Measurements from ENCODE around the gene ERCC6.

DNA sequence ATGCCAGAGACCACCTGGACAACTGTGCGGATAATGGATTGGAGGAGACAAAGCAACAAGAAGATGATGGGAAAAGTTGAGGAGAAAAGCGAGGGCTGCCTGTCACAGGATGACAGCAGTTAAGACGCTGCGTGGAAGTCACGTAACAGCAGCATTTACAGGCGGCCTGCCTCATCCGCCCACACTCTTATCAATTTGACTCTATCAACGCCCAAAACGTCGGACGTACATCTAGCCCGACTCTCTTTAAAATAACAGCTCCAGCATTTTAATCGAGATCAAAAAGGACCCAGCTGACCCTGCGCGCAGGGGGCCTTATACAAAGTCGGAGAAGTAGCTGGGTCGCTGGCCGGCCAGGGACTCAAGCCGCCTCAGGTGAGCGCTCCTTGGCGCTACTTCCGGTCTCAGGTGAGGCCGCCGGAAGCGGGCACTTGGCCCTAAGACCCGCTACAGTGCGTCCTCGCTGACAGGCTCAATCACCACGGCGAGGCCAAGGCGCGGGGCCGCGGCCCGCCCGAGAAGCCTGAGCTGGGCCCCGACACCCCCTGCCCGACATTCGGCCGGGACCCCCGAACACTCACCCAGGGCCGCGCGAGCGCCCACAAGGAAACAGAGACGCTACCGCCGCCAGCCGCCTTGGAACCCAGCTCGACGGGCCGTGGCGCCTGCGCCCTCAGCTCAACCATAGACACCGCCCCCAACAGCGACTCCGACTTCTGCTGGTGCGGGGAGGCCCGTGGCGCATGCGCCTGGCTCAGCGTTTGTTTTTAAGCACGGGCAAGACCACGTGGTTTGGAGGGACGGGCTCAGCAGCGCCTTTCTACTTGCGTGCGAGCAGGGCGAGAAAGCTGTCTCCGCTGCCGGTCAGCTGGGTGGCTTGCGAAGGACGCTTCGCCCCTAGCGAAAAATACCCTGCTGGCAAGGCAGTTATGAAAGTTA is at the start of gene ERCC6:
- TF ChIP-seq EZH2phosphoT487 (IDR thresholded peaks at IDR 0.05; ENCODE audit: insufficient read depth, low read depth) (no peak), EZH2 (IDR thresholded peaks at IDR 0.05; ENCODE audit: insufficient read depth, poor library complexity, severe bottlenecking) (no peak)

Measured in GM23248 (cell line).